Stimulated activated naive CD8-positive, alpha-beta T cell treated with anti-CD3 and anti-CD28 coated beads, Interleukin-15, Interleukin-2, amounts not matched to agents 100 ng/mL and 50 ng/mL, for 24 hours (primary cell): ENCODE data around the gene MFSD11.
A peak's percentile ranks its signal among the peaks of the same experiment; 100 is the strongest.
"Not testable (repeated sequence)": the region's sequence is repeated elsewhere in the genome, so short reads cannot be mapped to it uniquely, and the experiment has no call there.

Experiments used
- H3K27ac Mint-ChIP-seq: one replicate; pipeline ENCODE4 v1.8.0; 2021; ENCODE audit warnings: mild to moderate bottlenecking, mixed read lengths
- H3K27me3 Mint-ChIP-seq: one replicate; pipeline ENCODE4 v1.8.0; 2021; ENCODE audit warnings: mixed read lengths
- H3K36me3 Mint-ChIP-seq: one replicate; pipeline ENCODE4 v1.8.0; 2021; ENCODE audit warnings: low read depth, mixed read lengths
- H3K4me1 Mint-ChIP-seq: one replicate; pipeline ENCODE4 v1.8.0; 2021; ENCODE audit warnings: low read depth, mixed read lengths
- H3K4me3 Mint-ChIP-seq: one replicate; pipeline ENCODE4 v1.8.0; 2021; ENCODE audit warnings: mild to moderate bottlenecking, mixed read lengths
- H3K9me3 Mint-ChIP-seq: one replicate; pipeline ENCODE4 v1.8.0; 2021; ENCODE audit warnings: mixed read lengths

MFSD11 gene

DNA sequence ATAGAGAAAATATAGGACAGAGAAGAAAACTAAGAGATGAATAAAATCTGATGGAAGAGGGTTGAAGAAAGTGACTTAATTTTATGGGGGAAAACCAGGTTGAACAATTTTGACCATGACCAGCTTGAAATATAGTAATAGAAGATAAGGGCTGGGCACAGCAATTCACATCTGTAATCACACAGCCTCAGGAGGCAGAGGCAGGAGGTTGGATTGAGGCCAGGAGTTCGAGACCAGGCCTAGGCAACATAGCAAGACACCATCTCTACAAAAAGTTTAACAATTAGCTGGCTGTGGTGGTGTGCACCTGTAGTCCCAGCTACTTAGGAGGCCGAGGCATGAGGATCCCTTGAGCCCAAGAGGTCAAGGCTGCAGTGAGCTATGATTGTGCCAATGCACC is 35.8 kb upstream of the MFSD11 start:
- no peak overlapping the region for H3K27ac Mint-ChIP-seq
- no peaks in the 10 kb centered on the region for H3K36me3 Mint-ChIP-seq
- no peaks in the 10 kb centered on the region for H3K4me1 Mint-ChIP-seq
- H3K9me3 Mint-ChIP-seq = no peaks in the 10 kb centered on the region
- H3K27me3 Mint-ChIP-seq = no peaks in the 10 kb centered on the region
- H3K4me3 Mint-ChIP-seq = no peak overlapping the region

DNA sequence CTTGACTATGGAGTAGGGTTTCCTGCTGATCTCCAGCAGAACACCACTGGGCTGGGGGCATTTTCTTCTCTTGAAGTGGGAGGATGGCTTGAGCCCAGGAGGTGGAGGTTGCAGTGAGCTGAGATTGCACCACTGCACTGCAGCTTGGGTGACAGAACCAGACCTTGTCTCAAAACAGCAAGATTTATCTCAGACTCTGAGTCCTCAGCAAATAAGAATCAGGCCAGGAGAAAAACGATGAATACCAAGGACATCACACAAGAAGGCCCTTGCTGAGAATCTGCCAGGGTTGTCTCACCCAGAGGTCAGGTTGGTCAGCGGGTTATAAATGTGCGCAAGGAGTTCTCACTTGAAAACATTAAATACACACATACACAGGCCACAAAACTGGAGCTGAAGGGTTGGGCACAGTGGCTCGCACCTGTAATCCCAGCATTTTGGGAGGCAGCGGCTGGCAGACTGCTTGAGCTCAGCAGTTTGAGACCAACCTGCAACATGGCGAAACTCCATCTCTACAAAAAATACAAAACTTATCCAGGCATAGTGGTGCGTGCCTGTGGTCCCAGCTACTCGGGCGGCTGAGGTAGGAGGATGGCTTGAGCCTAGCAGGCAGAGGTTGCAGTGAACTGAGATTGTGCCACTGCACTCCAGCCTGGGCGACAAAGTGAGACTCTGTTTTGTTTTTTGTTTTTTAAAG is 34.8 kb upstream of the MFSD11 start:
- no peaks in the 10 kb centered on the region for H3K27me3 Mint-ChIP-seq
- no peak overlapping the region for H3K27ac Mint-ChIP-seq
- H3K4me3 Mint-ChIP-seq = no peak overlapping the region
- H3K4me1 Mint-ChIP-seq = no peaks in the 10 kb centered on the region
- H3K9me3 Mint-ChIP-seq = no peaks in the 10 kb centered on the region
- no peaks in the 10 kb centered on the region for H3K36me3 Mint-ChIP-seq

DNA sequence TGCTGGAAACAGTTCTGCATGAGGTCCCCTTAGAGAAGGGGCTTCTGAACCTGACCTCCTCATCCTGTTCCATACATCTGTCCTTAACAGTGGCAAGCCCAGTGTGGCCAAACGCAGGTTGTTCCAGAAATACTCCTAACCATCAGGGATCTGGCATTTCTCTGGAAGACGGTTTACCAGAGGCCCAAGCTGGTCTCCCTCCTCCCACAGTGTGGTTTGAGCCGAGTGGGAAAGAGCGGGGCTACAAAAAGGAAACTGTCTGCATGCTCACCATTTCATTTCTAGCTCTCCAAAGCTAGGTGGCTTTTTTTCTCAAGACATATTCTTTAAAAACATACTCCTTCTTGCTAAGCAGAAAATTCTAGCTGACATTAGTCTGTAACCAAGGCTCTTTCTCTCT is 33.1 kb upstream of the MFSD11 start:
- Mint-ChIP-seq H3K4me1 (peaks cover 7% of the 10 kb centered on the region), H3K4me3 (no peak overlapping the region), H3K27me3 (no peaks in the 10 kb centered on the region), H3K9me3 (no peaks in the 10 kb centered on the region), H3K27ac (no peak overlapping the region), H3K36me3 (no peaks in the 10 kb centered on the region)

DNA sequence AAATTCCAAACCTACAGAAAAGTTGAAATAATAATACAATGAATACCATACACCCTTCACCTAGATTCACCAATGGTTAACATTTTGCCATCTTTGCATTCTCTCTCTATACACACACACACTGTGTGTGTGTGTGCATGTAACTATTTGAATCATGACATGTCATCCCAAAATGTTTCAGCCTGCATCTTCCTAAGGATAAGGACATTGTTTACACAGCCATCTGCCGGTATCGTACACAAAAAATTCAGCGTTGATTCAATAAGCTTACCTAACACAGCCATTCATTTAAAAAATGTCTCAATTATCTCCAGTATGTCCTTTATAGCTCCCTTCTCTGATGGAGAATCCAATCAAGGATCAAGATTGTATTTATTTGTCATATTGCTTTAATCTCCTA is 31.1 kb upstream of the MFSD11 start:
- Mint-ChIP-seq H3K9me3 (no peaks in the 10 kb centered on the region), H3K4me3 (no peak overlapping the region), H3K4me1 (peaks cover 14% of the 10 kb centered on the region), H3K27ac (no peak overlapping the region), H3K27me3 (no peaks in the 10 kb centered on the region), H3K36me3 (no peaks in the 10 kb centered on the region)

DNA sequence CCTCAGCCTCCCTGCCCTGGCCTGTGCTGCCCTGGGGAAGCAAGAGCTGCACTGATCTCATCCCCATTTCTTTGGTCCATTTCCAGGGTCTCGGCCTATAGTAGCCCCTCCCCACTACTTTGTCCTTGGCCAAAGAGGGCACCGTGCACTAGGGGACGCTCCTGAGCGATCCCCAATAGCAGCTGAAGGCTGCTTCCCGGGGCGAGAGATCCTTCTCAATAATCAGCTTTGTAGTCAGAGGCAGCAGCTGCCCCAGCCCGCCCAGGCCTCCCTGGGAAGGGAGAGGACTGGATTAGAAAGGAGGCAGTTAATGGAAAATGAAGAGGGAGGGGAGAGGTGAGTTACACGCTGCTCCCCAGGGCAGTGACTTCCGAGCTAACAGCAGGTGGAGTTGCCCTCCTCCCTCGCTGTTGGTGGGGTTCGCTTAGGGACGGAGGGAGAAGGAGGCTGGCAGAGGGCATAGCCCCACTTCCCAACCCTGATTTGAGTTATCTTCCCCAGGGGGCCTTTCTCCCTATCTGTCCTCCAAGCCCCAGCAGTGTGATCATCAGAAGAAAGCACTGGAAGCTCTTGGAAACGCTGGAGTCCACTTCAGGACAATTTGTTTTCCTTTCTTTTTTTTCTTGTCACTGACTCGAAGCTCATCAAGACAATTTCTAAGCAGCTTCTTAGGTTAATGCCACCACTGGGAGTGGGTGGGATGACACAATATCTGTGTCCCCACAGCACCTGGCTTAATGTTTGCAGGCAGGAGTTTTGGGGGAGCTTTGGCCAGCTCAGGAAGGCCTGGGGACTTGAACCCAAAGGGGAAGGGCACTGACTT is 29.7 kb upstream of the MFSD11 start:
- peaks cover 15% of the 10 kb centered on the region for H3K4me1 Mint-ChIP-seq
- no peak overlapping the region for H3K27ac Mint-ChIP-seq
- no peaks in the 10 kb centered on the region for H3K9me3 Mint-ChIP-seq
- no peaks in the 10 kb centered on the region for H3K27me3 Mint-ChIP-seq
- H3K36me3 Mint-ChIP-seq = peaks cover 4% of the 10 kb centered on the region
- H3K4me3 Mint-ChIP-seq = no peak overlapping the region

DNA sequence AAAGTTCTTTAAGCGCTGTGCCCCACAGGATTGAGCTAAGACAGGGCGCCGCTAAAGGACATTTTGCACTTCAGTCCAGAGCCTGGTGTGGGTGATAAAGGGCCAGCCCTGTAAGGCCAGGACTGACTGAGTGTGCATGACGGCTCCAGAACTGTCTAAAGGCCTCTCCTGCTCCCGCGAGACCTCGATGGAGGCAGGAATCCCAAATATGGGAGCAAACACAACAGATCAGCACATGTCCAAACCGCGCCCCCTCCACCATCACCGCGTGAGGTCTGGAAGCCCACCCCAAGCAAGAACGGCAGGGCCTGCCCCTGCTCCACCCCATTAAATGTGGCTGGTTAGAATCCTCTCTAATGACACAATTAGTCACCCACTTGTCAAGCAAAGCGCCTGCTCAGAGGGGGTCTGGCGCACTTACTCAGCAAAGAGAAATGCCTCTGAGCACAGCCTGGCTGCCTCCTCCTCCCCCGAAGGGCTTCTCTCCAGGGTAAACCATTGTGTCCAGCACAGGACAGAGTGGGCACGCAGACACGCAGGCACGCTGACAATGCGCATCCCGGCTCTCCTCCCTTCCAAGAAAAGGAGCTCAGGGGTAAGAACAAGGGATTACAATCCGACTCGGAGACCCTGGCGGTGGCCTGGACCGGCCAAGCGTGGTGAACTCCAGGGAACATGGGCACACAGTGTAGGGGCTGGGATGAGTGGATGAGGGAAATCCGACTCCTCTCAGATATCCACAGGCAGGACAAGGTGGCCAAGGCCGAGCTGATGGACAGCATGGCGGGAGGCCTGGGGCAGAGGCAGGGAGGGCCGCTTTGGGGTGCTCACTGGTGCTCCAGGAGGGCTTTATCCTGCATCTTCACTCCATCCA is 28.6 kb upstream of the MFSD11 start:
- Mint-ChIP-seq H3K27me3 (no peaks in the 10 kb centered on the region), H3K36me3 (peaks cover 16% of the 10 kb centered on the region), H3K9me3 (no peaks in the 10 kb centered on the region), H3K4me1 (peaks cover 26% of the 10 kb centered on the region), H3K27ac (peak overlapping the region; percentile 45), H3K4me3 (peak overlapping the region; percentile 71)

DNA sequence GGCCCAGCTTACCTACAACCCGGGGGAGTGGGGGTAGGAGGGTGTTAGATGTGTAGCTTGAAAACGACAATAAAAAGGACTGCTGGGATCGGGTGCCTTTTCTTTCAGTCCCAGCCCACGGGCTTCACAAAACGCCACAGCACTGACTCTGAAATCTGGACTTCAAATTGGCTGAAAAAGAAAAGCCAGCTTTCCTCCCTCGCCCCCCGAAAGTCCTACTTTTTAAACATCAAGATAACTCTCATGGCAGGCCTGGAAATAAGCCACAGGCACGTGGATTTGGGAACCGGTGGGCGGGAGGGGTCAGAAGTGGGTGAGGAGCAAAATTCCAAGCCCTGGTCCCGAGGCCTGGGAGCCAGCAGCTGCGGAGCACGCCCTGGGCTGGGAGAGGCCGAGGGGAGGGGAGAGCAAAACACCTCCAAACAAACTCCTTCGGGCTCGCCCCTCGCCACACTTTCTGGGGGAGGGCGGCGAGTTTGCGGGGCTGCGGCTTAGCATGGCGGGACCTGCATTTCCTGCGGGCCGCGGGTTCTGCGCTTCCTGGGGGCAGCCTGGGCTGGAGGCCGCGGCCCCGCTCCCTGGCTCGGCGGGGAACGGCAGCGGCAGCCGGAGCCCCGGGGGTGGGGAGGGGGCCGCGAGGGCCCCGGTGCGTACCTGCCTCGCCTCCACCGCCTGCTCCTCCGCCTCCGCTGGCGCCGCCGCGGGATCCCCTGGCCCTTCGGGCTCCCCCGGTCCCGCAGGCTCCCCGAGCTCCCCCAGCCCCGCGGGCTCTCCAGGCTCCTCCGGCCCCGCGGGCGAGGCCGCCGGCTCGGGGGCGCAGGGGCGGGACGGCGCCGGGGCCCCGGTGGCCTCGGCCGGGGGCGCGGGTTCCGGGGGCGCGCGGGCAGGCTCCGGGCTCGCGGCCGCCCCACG is 27.7 kb upstream of the MFSD11 start:
- not testable (repeated sequence) for H3K9me3 Mint-ChIP-seq, H3K27ac Mint-ChIP-seq, H3K27me3 Mint-ChIP-seq
- Mint-ChIP-seq H3K36me3 (peaks cover 21% of the 10 kb centered on the region), H3K4me3 (peak overlapping the region; percentile 71), H3K4me1 (peaks cover 32% of the 10 kb centered on the region)

DNA sequence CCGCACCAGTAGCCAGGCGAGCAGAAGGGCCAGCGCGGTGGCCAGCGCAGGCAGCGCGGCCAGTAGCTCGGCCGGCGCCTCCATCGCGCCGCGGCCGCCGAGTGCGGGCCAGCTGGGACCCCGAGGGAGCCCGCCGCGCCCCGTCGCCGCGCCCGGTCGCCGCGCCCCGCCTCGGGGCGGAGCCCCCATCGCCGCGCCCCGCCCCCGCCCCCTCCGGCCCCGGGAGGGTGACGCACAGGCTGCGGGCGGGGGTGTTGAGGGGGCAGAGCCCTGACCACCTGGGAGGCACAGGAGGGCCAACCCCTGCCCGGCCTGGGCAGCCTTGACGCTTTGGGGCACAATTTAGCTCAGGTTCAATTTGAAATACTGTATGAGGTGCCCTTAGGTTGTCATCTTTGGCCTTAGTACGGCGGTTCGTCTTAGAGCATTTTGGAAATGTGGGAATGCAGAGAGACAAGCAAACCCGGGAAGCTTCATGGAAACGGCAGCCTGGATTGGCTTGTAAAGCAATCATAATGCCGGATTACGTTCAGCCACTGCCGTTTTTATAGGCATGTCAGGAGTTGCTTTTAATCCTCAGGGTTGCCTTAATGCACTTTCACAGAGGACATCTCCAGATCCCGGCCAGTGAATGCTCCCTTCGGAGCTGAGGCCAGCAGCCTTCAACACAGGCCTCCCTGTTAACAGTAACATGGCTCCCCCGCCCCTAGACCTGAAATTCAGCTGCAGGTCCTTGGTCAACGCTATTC is 26.9 kb upstream of the MFSD11 start, which contains the start of gene MXRA7:
MXRA7 (minus strand) TSS at position 103 of the 749 bp plus-strand sequence; CDS start at position 84, 19 bp downstream.
- Mint-ChIP-seq H3K27me3 (no peaks in the 10 kb centered on the region), H3K36me3 (peaks cover 27% of the 10 kb centered on the region), H3K9me3 (no peaks in the 10 kb centered on the region), H3K4me3 (peak within 1 kb of the TSS; percentile 75), H3K4me1 (peaks cover 40% of the 10 kb centered on the region), H3K27ac (peak within 1 kb of the TSS; percentile 23)

DNA sequence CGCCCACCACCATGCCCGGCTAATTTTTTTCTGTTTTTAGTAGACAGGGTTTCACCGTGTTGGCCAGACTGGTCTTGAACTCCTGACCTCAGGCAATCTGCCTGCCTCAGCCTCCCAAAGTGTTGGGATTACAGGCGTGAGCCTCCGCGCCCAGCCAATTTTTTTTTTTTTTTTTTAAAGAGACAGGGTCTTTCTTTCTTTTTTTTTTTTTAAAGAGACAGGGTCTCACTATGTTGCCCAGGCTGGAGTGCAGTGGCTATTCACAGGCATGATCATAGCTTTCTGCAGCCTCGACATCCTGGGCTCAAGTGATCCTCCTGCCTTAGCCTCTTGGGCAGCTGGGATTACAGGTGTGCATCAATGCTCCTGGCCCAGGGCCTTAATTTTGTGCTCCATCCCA is 25.6 kb upstream of the MFSD11 start:
- H3K27ac Mint-ChIP-seq, H3K27me3 Mint-ChIP-seq: not testable (repeated sequence)
- peaks cover 53% of the 10 kb centered on the region for H3K4me1 Mint-ChIP-seq

DNA sequence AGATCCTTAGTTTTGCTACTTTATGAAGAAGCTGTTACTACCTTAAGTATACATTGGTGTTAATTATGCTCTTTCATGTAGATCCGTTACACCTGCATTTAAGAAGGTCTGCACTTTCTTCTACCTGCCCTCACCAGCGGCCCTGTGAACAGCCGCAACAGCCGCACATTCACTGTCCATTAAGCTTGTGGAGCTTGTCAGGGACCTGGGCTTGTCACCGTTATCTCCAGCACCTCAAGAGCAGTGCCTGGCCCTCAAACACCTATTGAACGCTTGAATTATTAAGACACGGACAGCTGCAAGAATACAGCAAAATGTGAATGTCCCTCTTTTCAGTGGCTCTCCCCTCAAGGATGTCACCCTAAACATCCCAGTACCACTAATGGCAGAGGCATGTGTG is 24.2 kb upstream of the MFSD11 start:
- Mint-ChIP-seq H3K4me1 (peaks cover 58% of the 10 kb centered on the region), H3K27me3 (no peaks in the 10 kb centered on the region), H3K27ac (peak overlapping the region; percentile 34), H3K9me3 (no peaks in the 10 kb centered on the region), H3K4me3 (no peak overlapping the region), H3K36me3 (peaks cover 49% of the 10 kb centered on the region)

More for the DNA sequence above, 25.6 kb upstream of the MFSD11 start:
- H3K9me3 Mint-ChIP-seq, H3K4me3 Mint-ChIP-seq: not testable (repeated sequence)
- H3K36me3 Mint-ChIP-seq = peaks cover 39% of the 10 kb centered on the region

DNA sequence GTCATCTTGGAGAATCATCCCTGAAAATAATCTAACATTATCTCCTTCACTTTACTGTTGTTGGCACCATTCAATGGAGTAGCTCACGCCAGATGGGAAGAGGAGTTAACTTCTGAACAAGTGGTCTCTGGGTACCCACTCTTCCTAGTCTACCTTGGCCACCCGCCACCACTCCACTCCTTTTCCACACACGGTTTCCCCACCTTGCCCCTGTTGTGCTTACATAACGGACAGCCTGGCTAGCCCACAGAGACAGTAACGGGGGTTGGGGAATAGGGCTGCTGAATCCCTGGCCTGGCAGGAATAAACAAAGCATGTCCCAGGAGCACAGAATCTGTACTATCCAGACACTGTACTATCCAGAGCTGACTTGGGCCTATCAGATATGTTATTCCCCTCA is 23.6 kb upstream of the MFSD11 start:
- H3K27me3 Mint-ChIP-seq = no peaks in the 10 kb centered on the region
- no peaks in the 10 kb centered on the region for H3K9me3 Mint-ChIP-seq
- H3K4me3 Mint-ChIP-seq = no peak overlapping the region
- H3K4me1 Mint-ChIP-seq = peaks cover 57% of the 10 kb centered on the region
- H3K27ac Mint-ChIP-seq = peak overlapping the region; percentile 34
- H3K36me3 Mint-ChIP-seq = peaks cover 54% of the 10 kb centered on the region

DNA sequence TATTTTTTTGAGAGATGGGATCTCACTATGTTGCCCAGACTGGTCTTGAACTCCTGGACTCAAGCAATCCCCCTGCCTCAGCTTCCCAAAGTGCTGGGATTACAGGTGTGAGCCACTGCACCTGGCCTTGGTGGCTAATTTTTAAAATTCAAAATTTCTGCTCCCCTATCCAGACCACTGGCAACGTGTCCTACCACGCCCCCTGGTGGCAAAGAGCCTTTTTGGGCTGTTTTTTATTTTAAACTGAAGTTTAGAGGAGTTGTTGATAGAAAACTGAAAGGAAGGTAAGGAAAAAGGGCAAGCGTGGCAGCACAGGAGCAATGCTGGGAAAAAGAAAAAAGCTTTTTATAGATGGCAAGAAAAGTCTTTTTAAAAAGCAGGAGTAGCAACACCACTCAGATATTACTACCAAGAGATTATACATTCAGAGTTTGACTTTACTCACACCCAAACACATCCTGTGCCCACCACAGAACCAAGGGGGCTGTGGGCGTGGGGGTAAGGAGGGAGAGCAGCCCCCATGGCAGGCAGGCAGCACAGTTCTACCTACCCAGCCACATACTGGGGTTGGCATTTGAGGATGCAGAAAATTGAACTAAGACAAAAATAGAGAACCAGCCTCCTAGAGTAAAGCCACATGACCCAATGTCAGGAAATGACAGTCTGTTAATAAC is 23.0 kb upstream of the MFSD11 start:
- Mint-ChIP-seq H3K27me3 (no peaks in the 10 kb centered on the region), H3K27ac (peak overlapping the region; percentile 91), H3K36me3 (peaks cover 60% of the 10 kb centered on the region), H3K9me3 (no peaks in the 10 kb centered on the region), H3K4me3 (peak overlapping the region; percentile 72), H3K4me1 (peaks cover 54% of the 10 kb centered on the region)

DNA sequence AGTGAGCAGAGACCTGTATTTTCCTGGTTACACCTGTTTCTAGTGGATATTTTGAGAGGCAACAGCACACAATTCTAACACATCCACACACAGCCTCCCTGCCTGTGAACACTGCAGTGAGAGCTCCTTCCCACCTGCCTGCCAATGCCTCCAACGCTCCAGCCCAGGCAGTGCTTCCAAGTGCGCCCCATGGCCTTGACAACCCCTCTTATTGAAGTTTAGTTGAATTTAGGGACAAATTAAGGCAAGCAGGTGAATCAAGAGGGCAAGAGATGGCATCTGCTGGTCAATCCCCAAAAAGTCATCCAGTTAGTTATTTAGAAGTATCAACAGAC is 22.5 kb upstream of the MFSD11 start:
- H3K36me3 Mint-ChIP-seq = peaks cover 66% of the 10 kb centered on the region

More for the DNA sequence above, 22.5 kb upstream of the MFSD11 start:
- H3K9me3 Mint-ChIP-seq = no peaks in the 10 kb centered on the region
- peaks cover 54% of the 10 kb centered on the region for H3K4me1 Mint-ChIP-seq
- H3K27me3 Mint-ChIP-seq = no peaks in the 10 kb centered on the region
- H3K4me3 Mint-ChIP-seq = peak overlapping the region; percentile 72
- peak overlapping the region; percentile 91 for H3K27ac Mint-ChIP-seq
